HG03378 (cell line): ENCODE measurements around the gene P3H3.
A peak's percentile ranks its signal among the peaks of the same experiment; 100 is the strongest.

Experiments used
- ATAC-seq: cut with Tn5 transposase; IDR thresholded peaks from one replicate; pipeline ENCODE4 v1.9.1; 2021; ENCODE audit warnings: mild to moderate bottlenecking, moderate library complexity; ENCODE audit not compliant: unreplicated experiment

P3H3 gene, protein sequence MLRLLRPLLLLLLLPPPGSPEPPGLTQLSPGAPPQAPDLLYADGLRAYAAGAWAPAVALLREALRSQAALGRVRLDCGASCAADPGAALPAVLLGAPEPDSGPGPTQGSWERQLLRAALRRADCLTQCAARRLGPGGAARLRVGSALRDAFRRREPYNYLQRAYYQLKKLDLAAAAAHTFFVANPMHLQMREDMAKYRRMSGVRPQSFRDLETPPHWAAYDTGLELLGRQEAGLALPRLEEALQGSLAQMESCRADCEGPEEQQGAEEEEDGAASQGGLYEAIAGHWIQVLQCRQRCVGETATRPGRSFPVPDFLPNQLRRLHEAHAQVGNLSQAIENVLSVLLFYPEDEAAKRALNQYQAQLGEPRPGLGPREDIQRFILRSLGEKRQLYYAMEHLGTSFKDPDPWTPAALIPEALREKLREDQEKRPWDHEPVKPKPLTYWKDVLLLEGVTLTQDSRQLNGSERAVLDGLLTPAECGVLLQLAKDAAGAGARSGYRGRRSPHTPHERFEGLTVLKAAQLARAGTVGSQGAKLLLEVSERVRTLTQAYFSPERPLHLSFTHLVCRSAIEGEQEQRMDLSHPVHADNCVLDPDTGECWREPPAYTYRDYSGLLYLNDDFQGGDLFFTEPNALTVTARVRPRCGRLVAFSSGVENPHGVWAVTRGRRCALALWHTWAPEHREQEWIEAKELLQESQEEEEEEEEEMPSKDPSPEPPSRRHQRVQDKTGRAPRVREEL

GRCh38 chr12:6827982-6828780 is at the start of gene P3H3:
Gene P3H3 (plus strand): TSS chr12:6828407. CDS start chr12:6828441, 34 bp downstream.
- no peak for ATAC-seq

- ATAC-seq, result peak; percentile 78
These were observed 49.3 kb upstream of the P3H3 start for GRCh38 chr12:6778574-6779550.

DNA sequence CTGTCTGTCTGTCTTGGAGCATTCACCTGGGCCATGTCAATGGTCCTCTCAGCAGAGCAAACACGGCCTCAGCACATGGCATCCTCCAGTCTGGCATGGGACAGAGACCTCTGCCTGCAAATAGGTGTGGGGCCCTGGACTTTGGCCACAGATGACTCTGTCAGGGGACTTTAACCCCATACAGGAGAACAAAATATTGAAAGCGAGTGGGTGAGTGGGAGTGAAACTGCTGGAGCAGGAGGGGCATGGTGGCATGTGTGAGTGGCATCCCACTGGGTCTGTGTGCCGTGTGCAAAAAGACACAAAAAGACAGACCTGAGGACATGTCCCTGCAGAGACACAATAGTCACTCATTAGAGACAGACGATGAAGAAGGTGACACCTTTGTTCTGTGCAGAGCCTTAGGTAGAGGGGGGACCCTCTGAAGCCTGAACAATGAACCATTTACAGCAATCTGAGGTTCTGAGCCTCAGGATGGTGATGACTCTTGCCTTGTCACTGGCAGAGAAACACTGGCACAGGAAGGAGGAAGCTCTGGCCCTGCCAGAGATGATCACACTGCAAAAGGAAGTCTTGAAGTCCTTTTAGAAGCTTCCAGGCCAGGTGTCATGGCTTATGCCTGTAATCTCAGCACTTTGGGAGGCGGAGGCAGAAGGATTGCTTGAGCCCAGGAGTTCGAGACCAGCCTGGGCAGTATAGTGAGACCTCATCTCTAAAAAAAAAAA is 48.3 kb upstream of the P3H3 start:
- ATAC-seq, result no peak

DNA sequence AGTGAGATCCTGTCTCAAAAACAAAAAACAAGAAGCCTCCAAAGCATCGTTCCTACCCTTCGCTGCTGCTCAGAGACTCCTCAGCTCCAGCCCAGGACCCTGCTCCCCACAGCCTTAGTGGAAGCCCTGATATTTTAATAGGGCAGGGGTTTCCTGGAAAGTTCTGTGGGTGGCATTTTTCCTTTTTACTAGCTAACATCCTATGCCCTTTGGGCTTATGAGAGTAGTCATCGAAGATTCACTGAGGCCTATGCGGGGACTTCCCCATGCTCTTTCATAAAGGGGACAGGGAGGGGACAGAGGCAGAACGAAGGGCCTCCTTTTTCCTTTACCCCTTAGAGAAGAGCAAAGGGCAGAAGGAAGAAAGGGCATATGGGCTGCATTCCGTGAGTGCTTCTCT is 47.6 kb upstream of the P3H3 start:
- no peak for ATAC-seq

- no peak for ATAC-seq
These were observed 46.1 kb upstream of the P3H3 start for GRCh38 chr12:6782119-6782518.

GRCh38 chr12:6782850-6783566 is 45.2 kb upstream of the P3H3 start:
- no peak for ATAC-seq

DNA sequence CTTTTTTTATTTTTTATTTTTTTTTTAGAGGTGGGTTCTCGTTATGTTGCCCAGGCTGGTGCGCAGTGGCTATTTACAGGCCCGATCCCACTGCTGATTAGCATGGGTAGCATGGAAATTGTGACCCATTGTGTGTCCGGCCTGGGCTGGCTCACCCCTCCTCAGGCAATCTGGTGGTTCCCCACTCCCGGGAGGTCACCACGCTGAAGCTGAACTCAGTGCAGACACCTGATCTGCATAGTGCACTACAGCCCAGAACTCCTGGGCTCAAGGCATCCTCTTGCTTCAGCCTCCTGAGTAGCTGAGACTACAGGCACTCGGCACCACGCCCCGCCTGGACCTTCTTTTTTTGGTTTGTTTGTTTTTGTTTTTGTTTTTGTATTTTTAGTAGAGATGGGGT is 44.4 kb upstream of the P3H3 start:
- ATAC-seq, result no peak

- ATAC-seq, result no peak
These were observed 43.9 kb upstream of the P3H3 start for GRCh38 chr12:6784296-6784695.

DNA sequence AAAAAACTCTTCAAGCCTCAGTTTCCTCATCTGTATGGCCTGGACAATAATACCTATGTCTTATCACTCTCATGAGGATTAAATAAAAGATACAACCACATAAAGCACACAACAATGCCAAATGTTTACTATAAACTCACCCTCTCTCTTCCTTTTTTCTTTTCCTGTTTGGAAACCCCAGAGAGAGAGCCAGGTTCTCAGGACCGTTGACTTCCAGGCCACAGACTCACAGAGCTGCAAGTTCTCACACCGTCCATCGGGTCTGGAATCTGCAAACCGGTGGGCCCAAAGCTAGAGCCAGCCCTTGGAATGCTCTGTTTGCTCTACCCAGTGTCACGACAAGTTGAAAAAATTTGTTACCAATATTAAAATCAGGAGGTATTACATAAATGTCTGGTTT is 43.4 kb upstream of the P3H3 start:
- no peak for ATAC-seq

- ATAC-seq, result no peak
These were observed 41.7 kb upstream of the P3H3 start for GRCh38 chr12:6786416-6787094.

DNA sequence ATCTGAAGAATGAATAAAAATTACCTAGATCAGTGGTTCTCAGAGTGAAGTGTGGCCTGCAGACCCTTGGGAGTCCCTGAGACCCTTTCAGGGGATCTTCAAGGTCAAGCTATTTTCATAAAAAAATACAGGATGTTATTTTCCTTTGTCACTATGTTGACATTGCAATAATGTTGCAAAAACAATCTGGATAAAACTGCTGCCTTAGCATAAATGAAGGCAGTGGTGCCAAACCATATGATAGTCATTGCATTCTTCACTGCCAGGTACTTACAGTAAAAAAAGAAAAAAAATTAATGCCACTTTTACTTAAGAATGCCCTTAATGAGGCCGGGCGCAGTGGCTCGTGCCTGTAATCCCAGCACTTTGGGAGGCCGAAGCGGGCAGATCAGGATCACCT is 40.9 kb upstream of the P3H3 start:
- ATAC-seq, result no peak

GRCh38 chr12:6788972-6789924 is 39.0 kb upstream of the P3H3 start, which contains the start of gene CD4:
Gene CD4 (plus strand): TSS chr12:6789528. CDS start chr12:6800139, 10,611 bp downstream.
- ATAC-seq, result no peak

- ATAC-seq, result no peak
These were observed 37.6 kb upstream of the P3H3 start for GRCh38 chr12:6790496-6791150.

DNA sequence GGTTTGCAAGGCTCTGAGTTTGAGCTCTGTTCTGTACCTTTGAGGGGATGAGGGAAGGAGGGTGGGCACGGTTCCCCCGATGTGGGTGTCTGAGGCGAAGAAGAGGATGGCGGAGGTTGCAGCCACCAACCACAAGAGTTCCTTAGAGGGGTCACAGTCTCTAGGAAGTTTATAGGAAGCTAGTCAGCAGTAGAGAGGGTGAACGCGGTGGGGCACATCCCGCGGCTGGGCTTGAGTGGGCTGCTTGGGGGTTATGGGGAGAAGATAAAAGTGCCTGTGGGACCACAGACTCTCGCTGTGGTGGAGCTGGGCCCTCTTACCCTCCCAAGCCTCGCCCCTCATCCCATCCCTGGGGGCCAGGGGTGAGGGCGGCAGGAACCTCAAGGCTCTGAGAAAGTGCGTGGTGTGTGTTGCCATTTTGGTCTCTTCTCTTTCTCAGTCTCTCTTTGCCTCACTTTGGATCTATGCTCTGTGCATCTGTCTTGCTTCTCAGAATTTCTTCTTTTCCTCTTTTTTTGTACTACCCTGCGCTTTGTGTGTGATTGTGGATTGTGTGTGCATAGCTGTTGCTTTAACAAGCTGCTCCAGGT is 36.2 kb upstream of the P3H3 start:
- ATAC-seq, result no peak

DNA sequence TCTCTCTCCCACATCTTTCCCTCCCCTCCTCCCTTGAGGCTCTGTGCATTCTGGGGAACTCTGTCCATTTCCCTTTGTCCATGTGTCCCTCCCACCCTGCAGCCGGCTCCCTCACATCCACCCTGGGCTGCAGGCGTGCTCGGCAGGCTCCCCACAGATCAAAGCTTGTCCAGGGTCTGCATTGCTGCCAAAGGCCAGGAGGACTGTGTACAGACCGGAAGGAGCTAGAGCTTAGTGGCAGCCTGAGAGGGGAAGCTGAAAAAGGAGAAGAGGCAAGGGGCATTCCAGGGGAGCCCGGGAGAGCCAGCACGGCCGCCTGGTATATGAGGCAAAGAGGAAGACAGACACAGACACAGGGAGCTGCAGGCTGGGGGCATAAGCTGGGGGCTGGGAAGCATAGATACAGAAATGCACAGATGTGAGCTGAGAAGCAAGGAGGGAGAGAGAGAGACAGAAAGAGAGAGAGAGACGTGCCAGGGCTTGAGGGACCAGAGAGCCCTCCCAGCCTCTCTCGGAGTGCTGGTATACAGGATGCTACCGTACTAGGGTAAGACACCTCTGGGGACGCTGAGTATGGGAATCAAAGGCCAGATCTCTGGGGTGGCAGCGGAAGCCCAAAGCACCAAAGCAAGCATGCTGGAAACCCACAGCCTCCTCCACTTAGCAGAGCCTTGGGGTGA is 35.5 kb upstream of the P3H3 start:
- ATAC-seq, result no peak

DNA sequence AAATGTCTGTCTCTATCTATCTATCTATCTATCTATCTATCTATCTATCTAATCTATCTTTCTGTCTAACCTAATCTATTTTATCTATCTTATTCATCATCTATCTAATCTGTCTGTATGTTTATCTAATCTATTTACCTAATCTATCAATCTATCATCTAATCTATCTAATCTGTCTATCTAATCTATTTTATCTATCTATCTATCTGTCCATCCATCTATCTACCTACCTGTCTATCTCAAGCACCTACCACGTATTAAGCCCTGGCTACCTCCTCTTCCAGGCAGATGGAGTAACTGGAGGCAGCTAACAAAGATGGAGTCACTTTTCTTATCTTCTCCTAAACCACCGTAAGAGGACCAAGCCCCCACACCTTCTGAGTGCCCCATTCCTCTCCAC is 33.1 kb upstream of the P3H3 start:
- no peak for ATAC-seq
